Caco-2 (cell line): ENCODE measurements around the gene DLK1. TPM values are rescaled to one million over a fixed set of nuclear protein-coding genes. Genes with fewer than 3 reads are reported as not detected.

Source experiments
- BruUV-seq: library from RNA; stranded (reverse); fragments of 400-500 nt; replicated peaks from 2 replicates; lab custom pipeline; 2021; lab: Mats Ljungman, UMichigan
- CTCF ChIA-PET: fragments of 300-600 bp; sonication (Branson Sonifier 250); formaldehyde crosslinking; loops from one replicate; lab custom pipeline; 2022; ENCODE audit warnings: antibody characterized with exemption; lab: Charles Lee
- POLR2A ChIA-PET: fragments of 300-600 bp; sonication (Branson Sonifier 250); formaldehyde crosslinking; loops from one replicate; lab custom pipeline; 2022; ENCODE audit warnings: antibody characterized with exemption; lab: Charles Lee
- DNase-seq, 2 experiments: peaks; one replicate each; pipeline versions ENCODE4 v3.0.0 to v3.0.0-alpha.2; 2020 to 2022
- H3K27me3 ChIP-seq: replicated peaks from 2 replicates; pipeline ENCODE4 v1.6.0; 2011; ENCODE audit warnings: low read length; ENCODE audit not compliant: control insufficient read depth, insufficient read depth
- H3K36me3 ChIP-seq: 2 replicates; pipeline ENCODE4 v1.5.1; 2011; ENCODE audit warnings: low read length; ENCODE audit not compliant: control insufficient read depth, insufficient read depth
- H3K4me1 ChIP-seq: fragments of 250-450 bp; sonication (Bioruptor Pico); 2 replicates; pipeline ENCODE4 v1.5.1; 2020; ENCODE audit warnings: mild to moderate bottlenecking
- H3K4me3 ChIP-seq: 2 replicates; pipeline ENCODE4 v1.5.1; 2011; ENCODE audit warnings: low read depth, mild to moderate bottlenecking, control low read depth, low read length
- H3K9me3 ChIP-seq: fragments of 250-450 bp; sonication (Bioruptor Pico); 2 replicates; pipeline ENCODE4 v1.5.1; 2020; ENCODE audit warnings: mild to moderate bottlenecking, moderate library complexity
- H3K27ac Mint-ChIP-seq: one replicate; pipeline ENCODE4 v1.8.0; 2022; ENCODE audit warnings: mixed read lengths; ENCODE audit not compliant: unreplicated experiment
- H3K27me3 Mint-ChIP-seq: one replicate; pipeline ENCODE4 v1.8.0; 2022; ENCODE audit warnings: mixed read lengths; ENCODE audit not compliant: insufficient read depth, unreplicated experiment
- H3K36me3 Mint-ChIP-seq: one replicate; pipeline ENCODE4 v1.8.0; 2022; ENCODE audit warnings: mild to moderate bottlenecking, mixed read lengths; ENCODE audit not compliant: insufficient read depth, unreplicated experiment
- H3K4me1 Mint-ChIP-seq: one replicate; pipeline ENCODE4 v1.8.0; 2022; ENCODE audit warnings: low read depth, mixed read lengths; ENCODE audit not compliant: unreplicated experiment
- H3K4me3 Mint-ChIP-seq: one replicate; pipeline ENCODE4 v1.8.0; 2022; ENCODE audit warnings: mild to moderate bottlenecking, moderate library complexity, mixed read lengths; ENCODE audit not compliant: unreplicated experiment
- H3K9me3 Mint-ChIP-seq: one replicate; pipeline ENCODE4 v1.8.0; 2022; ENCODE audit warnings: mixed read lengths; ENCODE audit not compliant: unreplicated experiment
- CTCF ChIP-seq, 2 experiments: fragments of 200-600 bp in 1 of 2; IDR thresholded peaks; 1 replicate in 1 of 2; 2 replicates in 1 of 2; pipeline versions ENCODE4 v1.5.1 to v1.8.0; 2011 to 2022; ENCODE audit warnings: antibody characterized with exemption in 1 of 2, control low read depth in 1 of 2, inconsistent platforms in 1 of 2, low read depth in 1 of 2, low read length in 1 of 2, mild to moderate bottlenecking in 1 of 2, moderate library complexity in 1 of 2; ENCODE audit not compliant: insufficient read depth in 1 of 2, severe bottlenecking in 1 of 2, unreplicated experiment in 1 of 2
- intact Hi-C: fragments of 100-400 bp; cut with micrococcal nuclease; formaldehyde crosslinking; loops from one replicate; pipeline ENCODE4 v1.10.0; 2022; ENCODE audit not compliant: unreplicated experiment
- total RNA-seq: library from RNA; stranded (reverse); gene quantifications from 2 replicates; pipeline ENCODE4 v1.2.3, GENCODE V29; 2022

DLK1 gene
- total RNA-seq, 1 experiment from 2014 or later, result not detected

GRCh38 chr14:100727086-100727872, 587 bp downstream of the DLK1 start:
- ChIA-PET CTCF (no interaction called here), POLR2A (no interaction called here)
- Histone ChIP-seq H3K36me3 (no peaks in the 10 kb centered on the region), H3K27me3 (no peaks in the 10 kb centered on the region), H3K4me1 (no peaks in the 10 kb centered on the region), H3K4me3 (no peak overlapping the region), H3K9me3 (no peaks in the 10 kb centered on the region)
- Mint-ChIP-seq H3K9me3 (no peaks in the 10 kb centered on the region), H3K27ac (no peak overlapping the region), H3K4me1 (no peaks in the 10 kb centered on the region), H3K27me3 (peaks cover 6% of the 10 kb centered on the region), H3K4me3 (no peak overlapping the region), H3K36me3 (no peaks in the 10 kb centered on the region)
- no TSS peak for BruUV-seq
- DNase-seq, result no peak
- intact Hi-C loops, result no loop called here
- no peak for TF ChIP-seq CTCF (IDR thresholded peaks at IDR 0.05; ENCODE audit: insufficient read depth in 1 of 2, low read depth in 1 of 2, low read length in 1 of 2, severe bottlenecking in 1 of 2, unreplicated experiment in 1 of 2)

- Mint-ChIP-seq H3K4me1 (no peaks in the 10 kb centered on the region), H3K4me3 (no peak overlapping the region), H3K27ac (no peak overlapping the region), H3K27me3 (peaks cover 6% of the 10 kb centered on the region), H3K36me3 (no peaks in the 10 kb centered on the region), H3K9me3 (no peaks in the 10 kb centered on the region)
- no peak for DNase-seq
- intact Hi-C loops, result no loop called here
- ChIA-PET POLR2A (no interaction called here), CTCF (no interaction called here)
- H3K9me3 ChIP-seq, result no peaks in the 10 kb centered on the region
- H3K4me1 ChIP-seq, result no peaks in the 10 kb centered on the region
- no peaks in the 10 kb centered on the region for H3K27me3 ChIP-seq
- no peaks in the 10 kb centered on the region for H3K36me3 ChIP-seq
- no peak overlapping the region for H3K4me3 ChIP-seq
- no peak for TF ChIP-seq CTCF (IDR thresholded peaks at IDR 0.05; ENCODE audit: insufficient read depth in 1 of 2, low read depth in 1 of 2, low read length in 1 of 2, severe bottlenecking in 1 of 2, unreplicated experiment in 1 of 2)
- no TSS peak for BruUV-seq
Observed at GRCh38 chr14:100727873-100728240, 1.2 kb downstream of the DLK1 start.

GRCh38 chr14:100728962-100729361, 2.3 kb downstream of the DLK1 start:
- Mint-ChIP-seq H3K27me3 (peaks cover 6% of the 10 kb centered on the region), H3K4me3 (no peak overlapping the region), H3K27ac (no peak overlapping the region), H3K4me1 (no peaks in the 10 kb centered on the region), H3K9me3 (no peaks in the 10 kb centered on the region), H3K36me3 (no peaks in the 10 kb centered on the region)
- ChIA-PET POLR2A (no interaction called here), CTCF (no interaction called here)
- no peak overlapping the region for H3K4me3 ChIP-seq
- H3K4me1 ChIP-seq, result no peaks in the 10 kb centered on the region
- no peaks in the 10 kb centered on the region for H3K9me3 ChIP-seq
- H3K36me3 ChIP-seq, result no peaks in the 10 kb centered on the region
- BruUV-seq, result no TSS peak
- intact Hi-C loops, result no loop called here
- no peaks in the 10 kb centered on the region for H3K27me3 ChIP-seq
- no peak for TF ChIP-seq CTCF (IDR thresholded peaks at IDR 0.05; ENCODE audit: insufficient read depth in 1 of 2, low read depth in 1 of 2, low read length in 1 of 2, severe bottlenecking in 1 of 2, unreplicated experiment in 1 of 2)
- no peak for DNase-seq
